ENCODE measurements around the gene MYO7A.

- no peak for TF ChIP-seq EZH2phosphoT487 (IDR thresholded peaks at IDR 0.05)
- no peak for TF ChIP-seq EZH2 (IDR thresholded peaks at IDR 0.05)
These were observed 2.9 kb downstream of the MYO7A start for GRCh38 chr11:77130763-77131513.
